H1 (cell line): Measurements from ENCODE around the gene CCNJ. TPM values are rescaled to one million over a fixed set of nuclear protein-coding genes. Genes with fewer than 3 reads are reported as not detected.

Source experiments
- CTCF ChIA-PET: fragments of 300-600 bp; sonication (Branson Sonifier 250); formaldehyde crosslinking; loops from one replicate; lab custom pipeline; 2021; ENCODE audit not compliant: partially characterized antibody; lab: Charles Lee
- POLR2A ChIA-PET: fragments of 300-600 bp; sonication (Branson Sonifier 250); formaldehyde crosslinking; loops from one replicate; lab custom pipeline; 2021; ENCODE audit warnings: inconsistent platforms; ENCODE audit not compliant: partially characterized antibody; lab: Charles Lee
- DNase-seq, 2 experiments: peaks; one replicate each; pipeline versions ENCODE4 v3.0.0 to v3.0.0-alpha.2; 2010 to 2022; ENCODE audit warnings: low spot score in 2 of 2, low read depth in 1 of 2, mixed read lengths in 1 of 2
- FAIRE-seq: peaks from 2 replicates; lab custom pipeline; 2011; peaks lifted over from hg19 to GRCh38; lab: Jason Lieb, UNC
- H2AFZ ChIP-seq: 2 replicates; pipeline ENCODE4 v1.8.1; 2012; ENCODE audit warnings: low read length, inconsistent platforms
- H2AK5ac ChIP-seq: 2 replicates; pipeline ENCODE4 v1.6.1; 2013; ENCODE audit warnings: low read depth, low read length
- H2BK120ac ChIP-seq: replicated peaks from 2 replicates; pipeline ENCODE3; 2013; ENCODE audit warnings: low read depth, low read length, inconsistent platforms
- H2BK12ac ChIP-seq: 2 replicates; pipeline ENCODE4 v1.6.1; 2013; ENCODE audit warnings: low read depth, low read length
- H2BK15ac ChIP-seq: 2 replicates; pipeline ENCODE4 v1.6.1; 2013; ENCODE audit warnings: low read length
- H2BK20ac ChIP-seq: 2 replicates; pipeline ENCODE4 v1.6.1; 2013; ENCODE audit warnings: low read length
- H2BK5ac ChIP-seq: 2 replicates; pipeline ENCODE4 v1.6.1; 2013; ENCODE audit warnings: low read depth, low read length
- H3K14ac ChIP-seq: 2 replicates; pipeline ENCODE4 v1.6.1; 2013; ENCODE audit warnings: inconsistent platforms; ENCODE audit not compliant: insufficient read length
- H3K18ac ChIP-seq: 2 replicates; pipeline ENCODE4 v1.6.1; 2013; ENCODE audit warnings: low read length; ENCODE audit errors: extremely low read depth
- H3K23ac ChIP-seq: 2 replicates; pipeline ENCODE4 v1.6.1; 2013; ENCODE audit warnings: inconsistent platforms; ENCODE audit not compliant: insufficient read length
- H3K23me2 ChIP-seq: 2 replicates; pipeline ENCODE4 v1.6.1; 2013; ENCODE audit warnings: low read depth, low read length
- H3K27ac ChIP-seq: 2 replicates; pipeline ENCODE4 v1.6.1; 2011; ENCODE audit warnings: low read depth, low read length, inconsistent platforms
- H3K27me3 ChIP-seq, 4 experiments: replicated peaks in 1 of 4; 1 replicate in 1 of 4; 2 replicates in 3 of 4; pipeline versions ENCODE4 v1.6.1 to v1.8.1; 2011 to 2013; ENCODE audit warnings: low read length in 3 of 4, mild to moderate bottlenecking in 3 of 4, inconsistent platforms in 2 of 4, mixed read lengths in 2 of 4, moderate library complexity in 1 of 4; ENCODE audit not compliant: control insufficient read depth in 3 of 4, insufficient read depth in 3 of 4; ENCODE audit errors: extremely low read depth in 1 of 4
- H3K36me3 ChIP-seq, 4 experiments: 2 replicates each; pipeline versions ENCODE4 v1.6.1 to v1.8.1; 2011 to 2013; ENCODE audit warnings: mild to moderate bottlenecking in 4 of 4, low read length in 3 of 4, moderate library complexity in 2 of 4, control low read depth in 1 of 4, inconsistent platforms in 1 of 4; ENCODE audit not compliant: insufficient read depth in 4 of 4, control insufficient read depth in 2 of 4
- H3K4ac ChIP-seq: replicated peaks from 2 replicates; pipeline ENCODE3; 2013; ENCODE audit warnings: low read length, low read depth, mixed read lengths, inconsistent platforms; ENCODE audit not compliant: insufficient read length
- H3K4me1 ChIP-seq, 4 experiments: replicated peaks in 1 of 4; 1 replicate in 1 of 4; 2 replicates in 3 of 4; pipeline versions ENCODE4 v1.6.1 to v1.8.1; 2011 to 2013; ENCODE audit warnings: low read length in 3 of 4, inconsistent platforms in 2 of 4, mixed read lengths in 1 of 4; ENCODE audit not compliant: insufficient read depth in 4 of 4, control insufficient read depth in 3 of 4
- H3K4me2 ChIP-seq, 2 experiments: 2 replicates each; pipeline versions ENCODE4 v1.6.1 to v1.8.1; 2011 to 2013; ENCODE audit warnings: low read depth in 2 of 2, low read length in 2 of 2, control low read depth in 1 of 2, inconsistent platforms in 1 of 2, mild to moderate bottlenecking in 1 of 2; ENCODE audit not compliant: insufficient read depth in 1 of 2
- H3K4me3 ChIP-seq, 4 experiments: fragments of 200-600, 300-600 bp in 1 of 4; sonication (generic), shearing (Covaris generic), sonication (Bioruptor Twin) in 1 of 4; 2 replicates each; pipeline versions ENCODE4 v1.5.1 to v1.8.1; 2011 to 2016; ENCODE audit warnings: low read length in 4 of 4, low read depth in 3 of 4, control low read depth in 2 of 4, inconsistent platforms in 2 of 4, mild to moderate bottlenecking in 2 of 4, mixed read lengths in 1 of 4, moderate library complexity in 1 of 4; ENCODE audit not compliant: insufficient read depth in 2 of 4; ENCODE audit errors: extremely low read depth in 1 of 4
- H3K56ac ChIP-seq: replicated peaks from 2 replicates; pipeline ENCODE3; 2013; ENCODE audit warnings: low read depth, mild to moderate bottlenecking, mixed read lengths, low read length, inconsistent platforms; ENCODE audit not compliant: insufficient read length
- H3K79me1 ChIP-seq: 2 replicates; pipeline ENCODE4 v1.6.1; 2013; ENCODE audit warnings: low read depth, low read length, control low read depth
- H3K79me2 ChIP-seq, 2 experiments: 2 replicates each; pipeline versions ENCODE4 v1.6.1 to v1.8.1; 2012 to 2013; ENCODE audit warnings: low read length in 2 of 2, mild to moderate bottlenecking in 2 of 2, inconsistent platforms in 1 of 2; ENCODE audit not compliant: insufficient read depth in 2 of 2, control insufficient read depth in 1 of 2
- H3K9ac ChIP-seq, 4 experiments: replicated peaks in 1 of 4; 1 replicate in 1 of 4; 2 replicates in 3 of 4; pipeline versions ENCODE4 v1.6.1 to v1.8.1; 2011 to 2013; ENCODE audit warnings: low read depth in 3 of 4, low read length in 3 of 4, control low read depth in 2 of 4, mild to moderate bottlenecking in 2 of 4, moderate library complexity in 2 of 4, inconsistent platforms in 1 of 4; ENCODE audit errors: extremely low read depth in 1 of 4
- H3K9me3 ChIP-seq, 2 experiments: 2 replicates each; pipeline versions ENCODE4 v1.6.1 to v1.8.1; 2012 to 2013; ENCODE audit warnings: mild to moderate bottlenecking in 2 of 2, moderate library complexity in 2 of 2, control low read depth in 1 of 2, inconsistent platforms in 1 of 2, low read depth in 1 of 2, low read length in 1 of 2, mixed read lengths in 1 of 2; ENCODE audit not compliant: insufficient read depth in 2 of 2
- H4K20me1 ChIP-seq, 2 experiments: replicated peaks in 1 of 2; 2 replicates each; pipeline versions ENCODE3 to v1.8.1; 2011 to 2013; ENCODE audit warnings: inconsistent platforms in 2 of 2, low read length in 2 of 2, mild to moderate bottlenecking in 1 of 2; ENCODE audit not compliant: insufficient read depth in 2 of 2, control insufficient read depth in 1 of 2
- H4K5ac ChIP-seq: 2 replicates; pipeline ENCODE4 v1.6.1; 2013; ENCODE audit warnings: low read length, low read depth, mixed read lengths, inconsistent platforms; ENCODE audit not compliant: insufficient read length
- H4K8ac ChIP-seq: 2 replicates; pipeline ENCODE4 v1.8.0; 2013; ENCODE audit warnings: mild to moderate bottlenecking, moderate library complexity, low read length, inconsistent platforms; ENCODE audit not compliant: insufficient read depth; ENCODE audit errors: extremely low read depth
- H4K91ac ChIP-seq: replicated peaks from 2 replicates; pipeline ENCODE3; 2013; ENCODE audit warnings: low read length, mixed read lengths, inconsistent platforms; ENCODE audit not compliant: insufficient read length
- CBX5 ChIP-seq: fragments of 300-800, 300-1000 bp; sonication (generic); IDR thresholded peaks from 2 replicates; pipeline ENCODE4 v1.7.1; 2016; ENCODE audit warnings: antibody characterized with exemption, low read length, low read depth
- CHD2 ChIP-seq: IDR thresholded peaks from 2 replicates; pipeline ENCODE4 v1.6.1; 2012; ENCODE audit warnings: low read length, improper control_type of control experiment
- CREB1 ChIP-seq: IDR thresholded peaks from 2 replicates; pipeline ENCODE4 v1.6.1; 2012; ENCODE audit warnings: inconsistent platforms
- HDAC6 ChIP-seq: IDR thresholded peaks from one replicate; pipeline ENCODE4 v1.7.1; 2012; ENCODE audit warnings: low read depth, mild to moderate bottlenecking, inconsistent platforms, low read length, moderate library complexity
- MAFK ChIP-seq: IDR thresholded peaks from 2 replicates; pipeline ENCODE4 v1.6.1; 2012; ENCODE audit warnings: low read depth, mild to moderate bottlenecking, improper control_type of control experiment, low read length
- SAP30 ChIP-seq: fragments of 300-600 bp; sonication (generic); IDR thresholded peaks from 2 replicates; pipeline ENCODE4 v1.7.1; 2012; ENCODE audit warnings: low read length, moderate library complexity, mild to moderate bottlenecking, inconsistent platforms; ENCODE audit not compliant: insufficient read depth, insufficient replicate concordance
- SIRT6 ChIP-seq: IDR thresholded peaks from one replicate; pipeline ENCODE4 v1.7.1; 2012; ENCODE audit warnings: low read length, inconsistent platforms
- SP2 ChIP-seq: IDR thresholded peaks from 2 replicates; pipeline ENCODE4 v1.6.1; 2012; ENCODE audit warnings: mild to moderate bottlenecking, low read length, inconsistent platforms
- SUZ12 ChIP-seq: fragments of 200-600 bp; sonication (generic); IDR thresholded peaks from 2 replicates; pipeline ENCODE4 v1.6.1; 2012; ENCODE audit warnings: mild to moderate bottlenecking, inconsistent platforms, low read length, moderate library complexity, mixed read lengths
- WGBS, 2 experiments: shearing (Covaris generic) in 1 of 2; methylation state at CpG; one replicate each; pipeline versions ENCODE4 v1.1.6 to v1.1.7; 2013 to 2015; ENCODE audit warnings: low lambda C conversion rate in 2 of 2, mixed read lengths in 2 of 2, inconsistent platforms in 1 of 2, low coverage in 1 of 2, missing lambda C conversion rate in 1 of 2; ENCODE audit not compliant: insufficient replicate concordance in 2 of 2, insufficient coverage in 1 of 2, insufficient read length in 1 of 2; ENCODE audit errors: extremely low coverage in 1 of 2, missing lambda C conversion rate in 1 of 2; 5-methylcytosine and 5-hydroxymethylcytosine counted together
- polyA plus RNA-seq, 7 experiments: library from polyadenylated mRNA; depleted of rRNA in 3 of 7; stranded (reverse) in 5 of 7; unstranded in 2 of 7; fragments of >200 nt in 5 of 7; fragments of 200-250 nt in 2 of 7; gene quantifications; 1 replicate in 5 of 7; 2 replicates in 1 of 7; 4 replicates in 1 of 7; pipeline versions ENCODE4 v1.2.1 to v1.2.3, GENCODE V29; 2011 to 2013; ENCODE audit warnings: missing spikeins in 2 of 7, mixed read lengths in 2 of 7
- total RNA-seq: library from RNA; stranded (reverse); fragmentation: NEBNext Ultra II Directional; extraction: Animal tissue kit (Norgen Biotek cat#: 25700); gene quantifications from 2 replicates; pipeline ENCODE4 v1.2.1, GENCODE V29; 2021
- TF ChIP-seq, protein P1 (sequence below), 3 experiments: IDR thresholded peaks; 1 replicate in 2 of 3; 2 replicates in 1 of 3; pipeline versions ENCODE4 v1.5.1 to v1.6.1; 2011; ENCODE audit warnings: low read length in 3 of 3, mild to moderate bottlenecking in 3 of 3, inconsistent platforms in 2 of 3, low read depth in 1 of 3, moderate library complexity in 1 of 3; ENCODE audit not compliant: insufficient read depth in 1 of 3; ENCODE audit errors: control extremely low read depth in 1 of 3
- TF ChIP-seq, protein P2 (sequence below): IDR thresholded peaks from 2 replicates; pipeline ENCODE4 v1.6.1; 2012; ENCODE audit warnings: inconsistent platforms

CCNJ gene
- total and polyA plus RNA-seq, 2 of the 8 experiments (the other 6 are each of a cell fraction or from before 2014, with no cell fraction given), result 31.4 to 34.7 TPM

DNA sequence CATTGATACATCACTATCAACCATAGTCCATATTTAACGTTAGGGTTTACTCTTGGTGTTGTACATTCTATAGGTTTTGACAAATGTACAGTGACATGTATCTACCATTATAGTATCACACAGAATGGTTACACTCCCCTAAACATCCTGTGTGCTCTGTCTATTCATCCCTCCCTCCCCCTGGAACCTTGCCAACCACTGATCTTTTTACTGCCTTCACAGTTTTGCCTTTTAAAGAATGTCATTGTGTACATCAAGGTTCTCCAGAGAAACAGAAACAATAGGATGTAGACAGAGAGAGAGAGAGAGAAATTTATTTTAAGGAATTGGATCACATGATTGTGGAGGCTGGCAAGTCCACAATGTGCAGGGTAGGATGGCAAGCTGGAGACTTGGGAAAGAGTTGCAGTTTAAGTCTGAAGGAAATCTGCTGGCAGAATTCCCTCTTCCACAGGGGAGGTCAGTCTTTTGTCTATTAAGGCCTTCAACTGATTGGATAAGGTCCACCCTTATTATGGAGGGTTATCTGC lies 45.1 kb upstream of the CCNJ start:
- Histone ChIP-seq H3K79me1 (no peaks in the 10 kb centered on the region), H2BK15ac (no peak overlapping the region), H3K4me1 (no peaks in the 10 kb centered on the region), H2BK20ac (no peak overlapping the region), H4K91ac (no peak overlapping the region), H4K5ac (no peak overlapping the region), H3K14ac (no peak overlapping the region), H2BK12ac (no peak overlapping the region), H2AFZ (no peak overlapping the region), H4K20me1 (no peaks in the 10 kb centered on the region), H3K56ac (no peak overlapping the region), H3K9ac (no peak overlapping the region), H3K23ac (no peak overlapping the region), H3K27ac (no peak overlapping the region), H3K4ac (no peak overlapping the region), H2BK120ac (no peak overlapping the region), H3K18ac (no peak overlapping the region), H2BK5ac (no peak overlapping the region), H3K36me3 (no peaks in the 10 kb centered on the region), H3K4me2 (no peak overlapping the region), H3K9me3 (no peaks in the 10 kb centered on the region), H4K8ac (no peak overlapping the region), H2AK5ac (no peak overlapping the region), H3K23me2 (no peaks in the 10 kb centered on the region), H3K79me2 (no peaks in the 10 kb centered on the region), H3K27me3 (no peaks in the 10 kb centered on the region), H3K4me3 (no peak overlapping the region)
- ChIA-PET CTCF (interaction anchor here (1.2 kb wide), 1 partner anchor 9 kb away, joined by 3 read pairs; no protein-coding TSS in a partner anchor), POLR2A (no interaction called here)
- FAIRE-seq, result no peak
- 92% methylated on average over 1 of the region's 1 CpG; no CpG with 5 or more reads in 1 of the 2 experiments for WGBS, 2 experiments
- DNase-seq, result no peak
- TF ChIP-seq CREB1 (no peak), SP2 (no peak), MAFK (no peak), SIRT6 (no peak), SUZ12 (no peak), HDAC6 (no peak), SAP30 (no peak), CBX5 (no peak), CHD2 (no peak)
- TF ChIP-seq, protein P1, sequence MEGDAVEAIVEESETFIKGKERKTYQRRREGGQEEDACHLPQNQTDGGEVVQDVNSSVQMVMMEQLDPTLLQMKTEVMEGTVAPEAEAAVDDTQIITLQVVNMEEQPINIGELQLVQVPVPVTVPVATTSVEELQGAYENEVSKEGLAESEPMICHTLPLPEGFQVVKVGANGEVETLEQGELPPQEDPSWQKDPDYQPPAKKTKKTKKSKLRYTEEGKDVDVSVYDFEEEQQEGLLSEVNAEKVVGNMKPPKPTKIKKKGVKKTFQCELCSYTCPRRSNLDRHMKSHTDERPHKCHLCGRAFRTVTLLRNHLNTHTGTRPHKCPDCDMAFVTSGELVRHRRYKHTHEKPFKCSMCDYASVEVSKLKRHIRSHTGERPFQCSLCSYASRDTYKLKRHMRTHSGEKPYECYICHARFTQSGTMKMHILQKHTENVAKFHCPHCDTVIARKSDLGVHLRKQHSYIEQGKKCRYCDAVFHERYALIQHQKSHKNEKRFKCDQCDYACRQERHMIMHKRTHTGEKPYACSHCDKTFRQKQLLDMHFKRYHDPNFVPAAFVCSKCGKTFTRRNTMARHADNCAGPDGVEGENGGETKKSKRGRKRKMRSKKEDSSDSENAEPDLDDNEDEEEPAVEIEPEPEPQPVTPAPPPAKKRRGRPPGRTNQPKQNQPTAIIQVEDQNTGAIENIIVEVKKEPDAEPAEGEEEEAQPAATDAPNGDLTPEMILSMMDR (IDR thresholded peaks at IDR 0.05; ENCODE audit: control extremely low read depth in 1 of 3, insufficient read depth in 1 of 3, low read depth in 1 of 3, low read length in 3 of 3), result no peak
- TF ChIP-seq, protein P2, sequence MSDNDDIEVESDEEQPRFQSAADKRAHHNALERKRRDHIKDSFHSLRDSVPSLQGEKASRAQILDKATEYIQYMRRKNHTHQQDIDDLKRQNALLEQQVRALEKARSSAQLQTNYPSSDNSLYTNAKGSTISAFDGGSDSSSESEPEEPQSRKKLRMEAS, result no peak
